ENCODE measurements around the gene PDZD4. TPM values are rescaled to one million over a fixed set of nuclear protein-coding genes. Genes with fewer than 3 reads are reported as not detected.
"Not testable (repeated sequence)": the region's sequence is repeated elsewhere in the genome, so short reads cannot be mapped to it uniquely, and the experiment has no call there.

PDZD4 gene
- total and polyA plus RNA-seq, 5 donors from 2014 or later, result 4.9 TPM; not detected in 4

GRCh38 chrX:153819384-153820040 lies 10.8 kb downstream of the PDZD4 start:
- DNase-seq (no peak), ATAC-seq (ENCODE audit: low read depth in 2 of 2) (no peak)
- H3K4me1 Mint-ChIP-seq, result peaks cover 0 to 44% (median 6%) of the 10 kb centered on the region in 4 donors
- Histone ChIP-seq H3K9me3 (ENCODE audit: control insufficient read depth in 2 of 2, low read length in 2 of 2) (no peaks in the 10 kb centered on the region), H3K4me1 (ENCODE audit: control insufficient read depth, insufficient read depth, low read length, poor library complexity, severe bottlenecking) (peaks cover 19% of the 10 kb centered on the region), H3K4me3 (ENCODE audit: low read depth, low read length) (no peak overlapping the region), H3K27me3 (ENCODE audit: control insufficient read depth, insufficient read depth, low read length) (peaks cover 4% of the 10 kb centered on the region), H3K27ac (ENCODE audit: insufficient read depth, low read length, poor library complexity, severe bottlenecking) (no peak overlapping the region), H3K36me3 (ENCODE audit: control insufficient read depth, insufficient read depth, low read length) (no peaks in the 10 kb centered on the region)
- no peaks in the 10 kb centered on the region for H3K36me3 Mint-ChIP-seq
- peaks cover 0 to under 1% (median 0%) of the 10 kb centered on the region in 7 donors for H3K9me3 Mint-ChIP-seq
- H3K27ac Mint-ChIP-seq, result no peak overlapping the region
- H3K27me3 Mint-ChIP-seq, result peaks cover 35% of the 10 kb centered on the region
- H3K4me3 Mint-ChIP-seq, result peak overlapping the region in 1 of 4 donors; percentile 41

- peak; percentile 27 to 40 (median 35) for DNase-seq
- Histone ChIP-seq H3K27ac (ENCODE audit: insufficient read depth, low read length, poor library complexity, severe bottlenecking) (no peak overlapping the region), H3K36me3 (ENCODE audit: control insufficient read depth, insufficient read depth, low read length) (no peaks in the 10 kb centered on the region), H3K27me3 (ENCODE audit: control insufficient read depth, insufficient read depth, low read length) (peaks cover 3% of the 10 kb centered on the region), H3K9me3 (ENCODE audit: control insufficient read depth in 2 of 2, low read length in 2 of 2) (no peaks in the 10 kb centered on the region), H3K4me3 (ENCODE audit: low read depth, low read length) (no peak overlapping the region), H3K4me1 (ENCODE audit: control insufficient read depth, insufficient read depth, low read length, poor library complexity, severe bottlenecking) (peaks cover 19% of the 10 kb centered on the region)
- Mint-ChIP-seq H3K27ac (no peak overlapping the region), H3K4me3 (peak overlapping the region in 1 of 4 donors; percentile 41), H3K4me1 (peaks cover 0 to 44% (median 6%) of the 10 kb centered on the region in 4 donors), H3K36me3 (no peaks in the 10 kb centered on the region), H3K9me3 (peaks cover 0 to 1% (median 0%) of the 10 kb centered on the region in 7 donors), H3K27me3 (peaks cover 31% of the 10 kb centered on the region)
- peak in 1 of 2 donors; percentile 55 for ATAC-seq (ENCODE audit: low read depth in 2 of 2)
Measured at GRCh38 chrX:153818571-153819383, 11.6 kb downstream of the PDZD4 start.

- H3K9me3 ChIP-seq (ENCODE audit: control insufficient read depth in 2 of 2, low read length in 2 of 2); DNase-seq; H3K4me3 Mint-ChIP-seq; H3K4me3 ChIP-seq (ENCODE audit: low read depth, low read length); ATAC-seq (ENCODE audit: low read depth in 2 of 2); H3K27ac ChIP-seq (ENCODE audit: insufficient read depth, low read length, poor library complexity, severe bottlenecking); H3K36me3 ChIP-seq (ENCODE audit: control insufficient read depth, insufficient read depth, low read length); H3K36me3 Mint-ChIP-seq; H3K9me3 Mint-ChIP-seq; H3K27me3 ChIP-seq (ENCODE audit: control insufficient read depth, insufficient read depth, low read length): not testable (repeated sequence)
- peaks cover 19% of the 10 kb centered on the region for H3K4me1 ChIP-seq (ENCODE audit: control insufficient read depth, insufficient read depth, low read length, poor library complexity, severe bottlenecking)
- peaks cover 32% of the 10 kb centered on the region for H3K27me3 Mint-ChIP-seq
- H3K4me1 Mint-ChIP-seq, result peaks cover 0 to 42% (median 6%) of the 10 kb centered on the region in 4 donors
- peak overlapping the region in 1 of 3 donors; percentile 52 for H3K27ac Mint-ChIP-seq
Measured at GRCh38 chrX:153818064-153818463, 12.3 kb downstream of the PDZD4 start.

- no peak overlapping the region for H3K27ac ChIP-seq (ENCODE audit: insufficient read depth, low read length, poor library complexity, severe bottlenecking)
- peak overlapping the region in 1 of 4 donors; percentile 32 for H3K4me3 Mint-ChIP-seq
- peaks cover 16% of the 10 kb centered on the region for H3K4me1 ChIP-seq (ENCODE audit: control insufficient read depth, insufficient read depth, low read length, poor library complexity, severe bottlenecking)
- no peaks in the 10 kb centered on the region for H3K36me3 ChIP-seq (ENCODE audit: control insufficient read depth, insufficient read depth, low read length)
- peaks cover 0 to 34% (median 6%) of the 10 kb centered on the region in 4 donors for H3K4me1 Mint-ChIP-seq
- H3K27me3 ChIP-seq (ENCODE audit: control insufficient read depth, insufficient read depth, low read length), result peaks cover 3% of the 10 kb centered on the region
- DNase-seq (peak in 2 of 3 donors; percentile 11 to 44), ATAC-seq (ENCODE audit: low read depth in 2 of 2) (peak in 1 of 2 donors; percentile 20)
- H3K9me3 Mint-ChIP-seq, result peaks cover 0 to 1% (median 0%) of the 10 kb centered on the region in 7 donors
- H3K9me3 ChIP-seq (ENCODE audit: control insufficient read depth in 2 of 2, low read length in 2 of 2), result no peaks in the 10 kb centered on the region
- no peaks in the 10 kb centered on the region for H3K36me3 Mint-ChIP-seq
- no peak overlapping the region for H3K4me3 ChIP-seq (ENCODE audit: low read depth, low read length)
- no peak overlapping the region for H3K27ac Mint-ChIP-seq
- H3K27me3 Mint-ChIP-seq, result peaks cover 30% of the 10 kb centered on the region
Measured at GRCh38 chrX:153816831-153817690, 13.3 kb downstream of the PDZD4 start.

GRCh38 chrX:153814591-153815315 lies 15.6 kb downstream of the PDZD4 start:
- Histone ChIP-seq H3K4me1 (ENCODE audit: control insufficient read depth, insufficient read depth, low read length, poor library complexity, severe bottlenecking) (peaks cover 8% of the 10 kb centered on the region), H3K27me3 (ENCODE audit: control insufficient read depth, insufficient read depth, low read length) (peaks cover 3% of the 10 kb centered on the region), H3K9me3 (ENCODE audit: control insufficient read depth in 2 of 2, low read length in 2 of 2) (no peaks in the 10 kb centered on the region), H3K4me3 (ENCODE audit: low read depth, low read length) (no peak overlapping the region), H3K36me3 (ENCODE audit: control insufficient read depth, insufficient read depth, low read length) (no peaks in the 10 kb centered on the region), H3K27ac (ENCODE audit: insufficient read depth, low read length, poor library complexity, severe bottlenecking) (no peak overlapping the region)
- H3K27ac Mint-ChIP-seq, result no peak overlapping the region
- no peak overlapping the region for H3K4me3 Mint-ChIP-seq
- no peak for DNase-seq
- H3K4me1 Mint-ChIP-seq, result peaks cover 0 to 19% (median 6%) of the 10 kb centered on the region in 4 donors
- ATAC-seq (ENCODE audit: low read depth in 2 of 2), result no peak
- peaks cover 0 to 1% (median 0%) of the 10 kb centered on the region in 7 donors for H3K9me3 Mint-ChIP-seq
- no peaks in the 10 kb centered on the region for H3K36me3 Mint-ChIP-seq
- H3K27me3 Mint-ChIP-seq, result peaks cover 25% of the 10 kb centered on the region

GRCh38 chrX:153813161-153813560 lies 17.2 kb downstream of the PDZD4 start:
- no peaks in the 10 kb centered on the region for H3K36me3 Mint-ChIP-seq
- peaks cover 25% of the 10 kb centered on the region for H3K27me3 Mint-ChIP-seq
- Histone ChIP-seq H3K27me3 (ENCODE audit: control insufficient read depth, insufficient read depth, low read length) (peaks cover 3% of the 10 kb centered on the region), H3K4me3 (ENCODE audit: low read depth, low read length) (no peak overlapping the region), H3K27ac (ENCODE audit: insufficient read depth, low read length, poor library complexity, severe bottlenecking) (no peak overlapping the region), H3K9me3 (ENCODE audit: control insufficient read depth in 2 of 2, low read length in 2 of 2) (no peaks in the 10 kb centered on the region), H3K4me1 (ENCODE audit: control insufficient read depth, insufficient read depth, low read length, poor library complexity, severe bottlenecking) (no peaks in the 10 kb centered on the region), H3K36me3 (ENCODE audit: control insufficient read depth, insufficient read depth, low read length) (no peaks in the 10 kb centered on the region)
- ATAC-seq (ENCODE audit: low read depth in 2 of 2) (no peak), DNase-seq (no peak)
- peaks cover 0 to 1% (median 0%) of the 10 kb centered on the region in 7 donors for H3K9me3 Mint-ChIP-seq
- no peak overlapping the region for H3K27ac Mint-ChIP-seq
- H3K4me1 Mint-ChIP-seq, result peaks cover 0 to 12% (median 3%) of the 10 kb centered on the region in 4 donors
- no peak overlapping the region for H3K4me3 Mint-ChIP-seq

- Histone ChIP-seq H3K4me3 (ENCODE audit: low read depth, low read length) (no peak overlapping the region), H3K27me3 (ENCODE audit: control insufficient read depth, insufficient read depth, low read length) (no peaks in the 10 kb centered on the region), H3K9me3 (ENCODE audit: control insufficient read depth in 2 of 2, low read length in 2 of 2) (no peaks in the 10 kb centered on the region), H3K36me3 (ENCODE audit: control insufficient read depth, insufficient read depth, low read length) (no peaks in the 10 kb centered on the region), H3K27ac (ENCODE audit: insufficient read depth, low read length, poor library complexity, severe bottlenecking) (no peak overlapping the region), H3K4me1 (ENCODE audit: control insufficient read depth, insufficient read depth, low read length, poor library complexity, severe bottlenecking) (no peaks in the 10 kb centered on the region)
- Mint-ChIP-seq H3K36me3 (no peaks in the 10 kb centered on the region), H3K9me3 (peaks cover 0 to 1% (median 0%) of the 10 kb centered on the region in 7 donors), H3K27me3 (peaks cover 25% of the 10 kb centered on the region), H3K4me3 (no peak overlapping the region), H3K27ac (no peak overlapping the region), H3K4me1 (peaks cover 0 to 9% (median 3%) of the 10 kb centered on the region in 4 donors)
- ATAC-seq (ENCODE audit: low read depth in 2 of 2), result no peak
- no peak for DNase-seq
Measured at GRCh38 chrX:153812220-153812619, 18.1 kb downstream of the PDZD4 start.
